ENCODE measurements around the gene UNC45B.
"Not testable (repeated sequence)": the region's sequence is repeated elsewhere in the genome, so short reads cannot be mapped to it uniquely, and the experiment has no call there.

The UNC45B gene

GRCh38 chr17:35146214-35146833, 1.3 kb upstream of the UNC45B start:
- Mint-ChIP-seq H3K27me3 (ENCODE audit: low read depth, poor library complexity) (peaks cover 18% of the 10 kb centered on the region), H3K9me3 (no peaks in the 10 kb centered on the region), H3K36me3 (ENCODE audit: low read depth) (no peaks in the 10 kb centered on the region), H3K4me1 (peaks cover 22% of the 10 kb centered on the region), H3K4me3 (no peak overlapping the region), H3K27ac (no peak overlapping the region)
- DNase-seq = no peak
- no peak for TF ChIP-seq CTCF (IDR thresholded peaks at IDR 0.05)

- Mint-ChIP-seq H3K9me3 (no peaks in the 10 kb centered on the region), H3K27ac (no peak overlapping the region)
- no peak for TF ChIP-seq CTCF (IDR thresholded peaks at IDR 0.05)
Observed at GRCh38 chr17:35148144-35148543, 527 bp downstream of the UNC45B start.

GRCh38 chr17:35149941-35150340, 2.3 kb downstream of the UNC45B start:
- H3K4me3 Mint-ChIP-seq = no peak overlapping the region
- H3K4me1 Mint-ChIP-seq = peaks cover 17% of the 10 kb centered on the region
- H3K27me3 Mint-ChIP-seq (ENCODE audit: low read depth, poor library complexity) = peaks cover 22% of the 10 kb centered on the region
- no peak overlapping the region for H3K27ac Mint-ChIP-seq
- H3K36me3 Mint-ChIP-seq (ENCODE audit: low read depth) = no peaks in the 10 kb centered on the region
- no peak for TF ChIP-seq CTCF (IDR thresholded peaks at IDR 0.05)
- no peaks in the 10 kb centered on the region for H3K9me3 Mint-ChIP-seq
- DNase-seq = no peak

More at GRCh38 chr17:35148144-35148543, 527 bp downstream of the UNC45B start:
- Mint-ChIP-seq H3K36me3 (ENCODE audit: low read depth) (no peaks in the 10 kb centered on the region), H3K4me3 (no peak overlapping the region), H3K27me3 (ENCODE audit: low read depth, poor library complexity) (peaks cover 18% of the 10 kb centered on the region), H3K4me1 (peaks cover 22% of the 10 kb centered on the region)
- no peak for DNase-seq

DNA sequence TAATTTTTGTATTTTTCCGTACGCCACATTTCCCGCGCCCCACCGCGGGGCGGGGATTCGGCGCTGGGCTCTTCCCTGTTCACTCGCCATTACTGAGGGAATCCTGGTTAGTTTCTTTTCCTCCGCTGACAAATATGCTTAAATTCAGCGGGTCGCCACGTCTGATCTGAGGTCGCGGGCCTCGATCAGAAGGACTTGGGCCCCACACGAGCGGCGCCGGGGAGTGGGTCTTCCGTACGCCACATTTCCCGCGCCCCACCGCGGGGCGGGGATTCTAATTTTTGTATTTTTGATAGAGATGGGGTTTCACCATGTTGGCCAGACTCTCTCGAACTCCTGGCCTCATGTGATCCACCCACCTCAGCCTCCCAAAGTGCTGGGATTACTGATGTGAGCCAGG, 3.5 kb downstream of the UNC45B start:
- not testable (repeated sequence) for H3K9me3 Mint-ChIP-seq; H3K4me3 Mint-ChIP-seq; DNase-seq; H3K36me3 Mint-ChIP-seq (ENCODE audit: low read depth); H3K27ac Mint-ChIP-seq
- Mint-ChIP-seq H3K4me1 (peaks cover 17% of the 10 kb centered on the region), H3K27me3 (ENCODE audit: low read depth, poor library complexity) (peaks cover 18% of the 10 kb centered on the region)

DNA sequence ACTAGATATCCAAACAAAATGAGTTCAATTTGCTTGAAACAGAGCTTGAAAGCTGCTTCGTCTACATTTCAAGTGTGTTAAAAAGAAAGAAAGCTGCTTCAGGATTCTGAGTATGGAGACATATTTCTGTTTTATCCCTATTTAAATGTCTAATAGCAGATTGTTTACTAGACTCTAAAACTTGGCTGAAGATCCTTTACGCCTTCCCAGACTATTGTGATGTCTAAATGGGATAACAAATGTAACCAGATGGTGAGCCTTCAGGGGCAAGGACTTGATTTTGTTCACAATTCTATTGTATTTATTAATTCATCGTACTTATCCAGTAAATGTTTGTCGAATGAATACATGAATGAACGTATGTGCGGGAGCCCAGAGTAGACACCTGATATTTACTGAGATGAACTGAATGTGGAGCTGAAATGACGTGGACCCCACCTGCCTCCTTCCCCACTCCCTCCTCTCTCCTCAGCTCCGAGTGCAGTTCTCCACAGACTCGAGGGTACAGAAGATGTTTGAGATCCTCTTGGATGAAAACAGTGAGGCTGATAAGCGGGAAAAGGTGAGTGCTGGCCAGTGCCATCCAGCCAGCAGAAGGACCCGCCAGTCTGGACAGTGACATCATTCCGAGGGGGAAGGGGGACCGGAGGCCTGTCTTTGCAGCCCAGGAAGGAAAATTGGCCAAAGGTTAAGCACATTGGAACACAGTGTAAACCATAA, 5.0 kb downstream of the UNC45B start:
- Mint-ChIP-seq H3K4me1 (peaks cover 10% of the 10 kb centered on the region), H3K4me3 (no peak overlapping the region), H3K9me3 (no peaks in the 10 kb centered on the region), H3K27ac (peak overlapping the region; percentile 78), H3K36me3 (ENCODE audit: low read depth) (no peaks in the 10 kb centered on the region), H3K27me3 (ENCODE audit: low read depth, poor library complexity) (peaks cover 17% of the 10 kb centered on the region)
- no peak for TF ChIP-seq CTCF (IDR thresholded peaks at IDR 0.05)
- no peak for DNase-seq

- H3K27ac Mint-ChIP-seq = no peak overlapping the region
- TF ChIP-seq CTCF (IDR thresholded peaks at IDR 0.05) = no peak
Observed at GRCh38 chr17:35154196-35155165, 6.9 kb downstream of the UNC45B start.

More at GRCh38 chr17:35154196-35155165, 6.9 kb downstream of the UNC45B start:
- Mint-ChIP-seq H3K36me3 (ENCODE audit: low read depth) (no peaks in the 10 kb centered on the region), H3K9me3 (no peaks in the 10 kb centered on the region), H3K27me3 (ENCODE audit: low read depth, poor library complexity) (peaks cover 23% of the 10 kb centered on the region), H3K4me3 (no peak overlapping the region), H3K4me1 (no peaks in the 10 kb centered on the region)
- DNase-seq = no peak
